HepG2 (cell line): ENCODE measurements around the gene CIAO2B. TPM values are rescaled to one million over a fixed set of nuclear protein-coding genes. Genes with fewer than 3 reads are reported as not detected.

Experiments
- BATF2 ChIP-seq: sonication (generic); formaldehyde crosslinking; IDR thresholded peaks from 2 replicates; pipeline ENCODE4 v1.8.0; 2022; ENCODE audit warnings: mild to moderate bottlenecking, missing genetic modification reagents, moderate library complexity
- CEBPB ChIP-seq: IDR thresholded peaks from 2 replicates; pipeline ENCODE4 v1.6.1; 2011; ENCODE audit warnings: low read depth, low read length, improper control_type of control experiment, borderline replicate concordance
- CHD4 ChIP-seq: fragments of 200-600 bp; sonication (generic); IDR thresholded peaks from 2 replicates; pipeline ENCODE4 v1.7.0; 2017; ENCODE audit warnings: mild to moderate bottlenecking, low read length, borderline replicate concordance
- GATAD1 ChIP-seq: IDR thresholded peaks from 2 replicates; pipeline ENCODE4 v1.6.1; 2016; ENCODE audit warnings: missing genetic modification reagents, missing compliant biosample characterization
- JUND ChIP-seq: sonication (generic); formaldehyde crosslinking; IDR thresholded peaks from 2 replicates; pipeline ENCODE4 v1.8.0; 2022; ENCODE audit warnings: mild to moderate bottlenecking, missing genetic modification reagents
- KMT2A ChIP-seq: sonication (generic); formaldehyde crosslinking; IDR thresholded peaks from 2 replicates; pipeline ENCODE4 v1.4.0; 2020; ENCODE audit warnings: missing genetic modification reagents
- MED13 ChIP-seq: sonication (generic); formaldehyde crosslinking; IDR thresholded peaks from 2 replicates; pipeline ENCODE4 v1.5.0; 2020; ENCODE audit warnings: missing genetic modification reagents
- MXD3 ChIP-seq: IDR thresholded peaks from 2 replicates; pipeline ENCODE4 v1.6.1; 2016; ENCODE audit warnings: mild to moderate bottlenecking, missing biosample characterization, missing genetic modification reagents
- NRL ChIP-seq: sonication (generic); formaldehyde crosslinking; IDR thresholded peaks from 2 replicates; pipeline ENCODE4 v1.5.0; 2020; ENCODE audit warnings: missing genetic modification reagents, mild to moderate bottlenecking, moderate library complexity, borderline replicate concordance
- PAX8 ChIP-seq: sonication (generic); formaldehyde crosslinking; IDR thresholded peaks from 2 replicates; pipeline ENCODE4 v1.8.0; 2022; ENCODE audit warnings: mild to moderate bottlenecking, missing genetic modification reagents, borderline replicate concordance
- SALL2 ChIP-seq: sonication (generic); formaldehyde crosslinking; IDR thresholded peaks from 2 replicates; pipeline ENCODE4 v1.8.1; 2023; ENCODE audit warnings: mild to moderate bottlenecking, missing genetic modification reagents, inconsistent platforms
- SMARCE1 ChIP-seq: fragments of 450-650 bp; IDR thresholded peaks from 2 replicates; pipeline ENCODE4 v1.6.1; 2017; ENCODE audit warnings: borderline replicate concordance
- STAG1 ChIP-seq: sonication (generic); formaldehyde crosslinking; IDR thresholded peaks from 2 replicates; pipeline ENCODE4 v1.4.0; 2020; ENCODE audit warnings: missing genetic modification reagents
- STAT6 ChIP-seq: sonication (generic); formaldehyde crosslinking; IDR thresholded peaks from 2 replicates; pipeline ENCODE4 v1.4.0; 2020; ENCODE audit warnings: missing genetic modification reagents, mild to moderate bottlenecking, borderline replicate concordance
- TCF7 ChIP-seq: sonication (generic); IDR thresholded peaks from 2 replicates; pipeline ENCODE4 v1.6.1; 2016; ENCODE audit warnings: antibody characterized with exemption, low read depth
- TCF7L2 ChIP-seq: IDR thresholded peaks from 2 replicates; pipeline ENCODE4 v1.6.1; 2011; ENCODE audit warnings: mild to moderate bottlenecking, low read depth, low read length, moderate library complexity
- ZFP36 ChIP-seq: fragments of 150-350 bp; IDR thresholded peaks from 2 replicates; pipeline ENCODE4 v1.6.1; 2018; ENCODE audit warnings: borderline replicate concordance, low read length, low read depth; ENCODE audit not compliant: partially characterized antibody
- ZNF207 ChIP-seq: fragments of 450-650 bp; IDR thresholded peaks from 2 replicates; pipeline ENCODE4 v1.6.1; 2016; ENCODE audit warnings: antibody characterized with exemption, borderline replicate concordance
- ZNF343 ChIP-seq: sonication (generic); formaldehyde crosslinking; IDR thresholded peaks from 2 replicates; pipeline ENCODE4 v1.4.0; 2020; ENCODE audit warnings: mild to moderate bottlenecking, missing genetic modification reagents
- ZNF350 ChIP-seq: sonication (generic); formaldehyde crosslinking; IDR thresholded peaks from 2 replicates; pipeline ENCODE4 v1.4.0; 2020; ENCODE audit warnings: mild to moderate bottlenecking, low read depth, missing genetic modification reagents, borderline replicate concordance
- ZNF546 ChIP-seq: sonication (generic); formaldehyde crosslinking; conservative IDR thresholded peaks from 2 replicates; pipeline ENCODE4 v1.8.1; 2023; ENCODE audit warnings: mild to moderate bottlenecking, missing genetic modification reagents
- ZNF549 ChIP-seq: sonication (generic); formaldehyde crosslinking; IDR thresholded peaks from 2 replicates; pipeline ENCODE4 v1.5.0; 2020; ENCODE audit warnings: missing genetic modification reagents
- ZNF569 ChIP-seq: sonication (generic); formaldehyde crosslinking; IDR thresholded peaks from 2 replicates; pipeline ENCODE4 v1.5.0; 2020; ENCODE audit warnings: mild to moderate bottlenecking, missing genetic modification reagents, moderate library complexity, borderline replicate concordance
- ZNF768 ChIP-seq: sonication (generic); formaldehyde crosslinking; IDR thresholded peaks from 2 replicates; pipeline ENCODE4 v1.4.0; 2020; ENCODE audit warnings: missing genetic modification reagents
- polyA plus RNA-seq, 8 experiments: library from polyadenylated mRNA; depleted of rRNA in 3 of 8; stranded (reverse) in 7 of 8; unstranded in 1 of 8; fragments of >200 nt; fragmentation: Illumina TruSeq in 4 of 8; extraction: Trizol in 4 of 8; gene quantifications; 2 replicates each; pipeline versions ENCODE4 v1.2.1 to v1.2.3, GENCODE V29; 2011 to 2016; ENCODE audit warnings: low read depth in 4 of 8, missing spikeins in 1 of 8, mixed read lengths in 1 of 8; ENCODE audit not compliant: insufficient read depth in 1 of 8
- total RNA-seq, 5 experiments: library from RNA; depleted of rRNA; stranded (reverse); fragments of >200 nt; fragmentation: Illumina TruSeq; extraction: Trizol; gene quantifications; 2 replicates each; pipeline ENCODE4 v1.2.3, GENCODE V29; 2016; ENCODE audit warnings: low read depth in 1 of 5
- TF ChIP-seq, protein P1 (sequence below): sonication (generic); formaldehyde crosslinking; conservative IDR thresholded peaks from 2 replicates; pipeline ENCODE4 v1.8.0; 2022; ENCODE audit warnings: low read depth, missing genetic modification reagents

The CIAO2B gene
- total and polyA plus RNA-seq, 2 of the 13 experiments (the other 11 are each of a cell fraction or from before 2014, with no cell fraction given), result 157 to 293 TPM

DNA sequence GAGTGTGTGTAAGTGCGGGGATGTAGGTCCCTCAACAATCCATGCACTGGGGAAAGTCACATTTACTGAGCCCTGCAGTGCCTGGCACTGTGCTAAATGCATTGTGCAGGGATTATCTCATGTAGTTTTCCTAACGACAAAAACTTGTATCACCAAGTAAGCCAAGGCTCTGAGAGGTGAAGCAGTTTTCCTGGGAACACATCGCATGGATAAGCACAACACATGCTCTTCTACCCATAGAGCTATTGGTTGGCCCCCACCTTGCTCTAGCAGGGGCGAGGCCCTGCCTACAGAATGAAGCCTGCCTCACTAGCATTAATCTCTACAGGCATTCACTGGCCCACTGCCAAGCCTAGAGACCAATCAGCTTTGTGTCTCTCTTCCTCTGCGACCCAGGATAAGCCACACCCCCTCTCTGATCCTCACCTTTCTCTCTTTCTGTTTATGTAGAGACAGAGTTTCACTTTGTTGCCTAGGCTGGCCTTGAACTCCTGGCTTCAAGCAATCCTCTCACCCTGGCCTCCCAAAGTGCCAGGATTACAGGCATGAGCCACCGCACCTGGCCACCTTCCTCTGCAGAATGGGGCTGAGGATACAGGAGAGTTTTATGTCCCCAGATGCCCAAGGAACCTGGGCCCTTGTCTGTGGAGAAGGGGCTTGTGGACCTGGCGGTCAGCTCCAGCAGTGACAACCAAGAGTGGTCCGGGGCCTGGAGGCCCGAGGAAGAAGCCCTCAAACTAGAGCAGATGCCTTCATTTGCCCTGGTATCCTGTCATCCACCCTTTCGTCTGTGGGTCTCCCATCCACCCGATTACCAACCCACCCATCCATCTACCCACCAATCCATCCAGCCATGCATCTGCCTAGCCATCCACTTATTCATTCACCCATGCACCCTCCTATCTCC is 28.3 kb downstream of the CIAO2B start (continued):
- TF ChIP-seq GATAD1 (CRISPR knock-in tag) (no peak; the same call in 1 of the 2 replicates), ZNF569 (CRISPR knock-in tag) (no peak), JUND (CRISPR knock-in tag) (peak; percentile 28; the same call in 1 of the 2 replicates), TCF7L2 (0 out of 2 replicates have a peak, but pooled peaks have one; percentile 26), TCF7 (peak; percentile 74), ZNF549 (CRISPR knock-in tag) (no peak), ZNF350 (CRISPR knock-in tag) (peak; percentile 71), STAG1 (CRISPR knock-in tag) (no peak; the same call in 1 of the 2 replicates), ZNF546 (peak; percentile 39; the same call in 1 of the 2 replicates), SMARCE1 (no peak), SALL2 (CRISPR knock-in tag) (no peak), MED13 (CRISPR knock-in tag) (no peak), MXD3 (no peak), ZNF768 (CRISPR knock-in tag) (peak; percentile 63), ZNF343 (CRISPR knock-in tag) (0 out of 2 replicates have a peak, but pooled peaks have one; percentile 20), PAX8 (CRISPR knock-in tag) (0 out of 2 replicates have a peak, but pooled peaks have one; percentile 42), ZFP36 (no peak), CEBPB (no peak), KMT2A (no peak), NRL (0 out of 2 replicates have a peak, but pooled peaks have one; percentile 46), STAT6 (CRISPR knock-in tag) (peak; percentile 95; the same call in 1 of the 2 replicates), ZNF207 (no peak), CHD4 (peak; percentile 84; the same call in 1 of the 2 replicates), BATF2 (CRISPR knock-in tag) (no peak)
- TF ChIP-seq, protein P1, sequence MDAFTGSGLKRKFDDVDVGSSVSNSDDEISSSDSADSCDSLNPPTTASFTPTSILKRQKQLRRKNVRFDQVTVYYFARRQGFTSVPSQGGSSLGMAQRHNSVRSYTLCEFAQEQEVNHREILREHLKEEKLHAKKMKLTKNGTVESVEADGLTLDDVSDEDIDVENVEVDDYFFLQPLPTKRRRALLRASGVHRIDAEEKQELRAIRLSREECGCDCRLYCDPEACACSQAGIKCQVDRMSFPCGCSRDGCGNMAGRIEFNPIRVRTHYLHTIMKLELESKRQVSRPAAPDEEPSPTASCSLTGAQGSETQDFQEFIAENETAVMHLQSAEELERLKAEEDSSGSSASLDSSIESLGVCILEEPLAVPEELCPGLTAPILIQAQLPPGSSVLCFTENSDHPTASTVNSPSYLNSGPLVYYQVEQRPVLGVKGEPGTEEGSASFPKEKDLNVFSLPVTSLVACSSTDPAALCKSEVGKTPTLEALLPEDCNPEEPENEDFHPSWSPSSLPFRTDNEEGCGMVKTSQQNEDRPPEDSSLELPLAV (CRISPR knock-in tag), result no peak
